IPS DF 19.7 (cell line): Measurements from ENCODE around the gene CCL11.

ENCODE experiments used
- DNase-seq: peaks from one replicate; pipeline ENCODE4 v3.0.0-alpha.2; 2013; ENCODE audit warnings: low read depth, low spot score

CCL11 gene

DNA sequence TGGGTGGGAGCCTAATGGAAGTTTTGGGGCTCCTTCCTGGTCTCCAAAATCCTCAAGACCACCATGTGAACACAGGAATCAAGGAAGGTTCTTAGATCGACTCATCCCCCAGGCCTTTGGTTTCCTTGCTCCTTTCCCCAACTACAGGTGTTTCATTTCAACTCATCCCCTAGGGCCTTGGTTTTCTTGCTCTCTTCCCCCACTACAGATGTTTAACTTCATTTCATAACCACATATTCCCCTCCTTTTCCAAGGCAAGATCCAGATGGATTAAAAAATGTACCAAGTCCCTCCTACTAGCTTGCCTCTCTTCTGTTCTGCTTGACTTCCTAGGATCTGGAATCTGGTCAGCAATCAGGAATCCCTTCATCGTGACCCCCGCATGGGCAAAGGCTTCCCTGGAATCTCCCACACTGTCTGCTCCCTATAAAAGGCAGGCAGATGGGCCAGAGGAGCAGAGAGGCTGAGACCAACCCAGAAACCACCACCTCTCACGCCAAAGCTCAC, at the start of gene CCL11:
Gene CCL11 (plus strand): TSS at position 457 of the 507 bp plus-strand sequence. CDS start 67 bp downstream, outside the sequence.
- no peak for DNase-seq

DNA sequence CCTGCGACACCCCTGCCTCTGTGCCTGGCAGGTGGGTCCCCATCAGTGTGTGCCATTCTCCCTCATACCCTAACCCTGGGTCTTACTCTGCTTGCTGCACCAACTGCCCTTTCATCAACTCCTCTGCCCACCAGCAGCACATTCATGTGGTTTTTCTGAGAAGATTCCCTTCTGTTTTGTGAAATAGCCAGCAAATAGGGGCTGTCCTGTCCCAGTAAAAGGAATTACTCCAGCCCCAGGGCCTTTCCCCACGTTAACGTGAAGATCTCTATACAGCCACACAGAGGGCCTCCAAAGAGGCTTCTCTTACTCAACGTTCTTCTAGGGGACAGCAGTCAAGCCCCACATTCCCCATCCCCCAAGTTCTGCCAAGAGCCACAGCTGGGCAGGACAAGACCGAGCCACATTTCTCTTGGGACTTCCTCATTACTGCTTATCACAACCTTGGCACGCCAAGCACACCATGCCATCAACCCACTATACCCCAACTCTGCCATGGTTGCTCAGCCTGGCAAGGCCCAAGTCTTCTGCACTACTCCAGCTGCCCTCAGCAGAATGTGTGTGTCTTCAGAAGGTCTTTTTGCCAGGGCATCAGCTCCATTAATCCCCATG, 49.2 kb upstream of the CCL11 start:
- DNase-seq = no peak

DNA sequence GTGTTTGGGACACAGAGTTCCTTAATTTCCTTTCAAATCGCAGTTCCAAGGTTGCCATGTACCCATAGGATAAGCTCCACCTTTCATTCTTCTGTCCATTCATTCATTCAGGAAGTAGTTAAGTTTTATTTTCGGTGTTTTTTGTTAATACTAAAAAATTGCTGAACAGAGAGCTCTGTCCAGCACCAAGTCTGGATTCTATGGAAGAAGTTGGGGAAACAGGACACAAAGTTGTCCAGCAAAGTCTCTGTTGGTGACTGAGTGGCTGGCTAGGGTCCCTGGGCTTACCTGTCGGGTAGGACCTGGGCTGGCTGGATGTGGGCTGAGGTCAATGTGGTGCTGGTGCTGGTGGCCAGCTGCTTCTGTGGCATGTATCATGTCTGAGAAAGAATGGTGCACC, 48.1 kb upstream of the CCL11 start:
- DNase-seq = no peak

DNA sequence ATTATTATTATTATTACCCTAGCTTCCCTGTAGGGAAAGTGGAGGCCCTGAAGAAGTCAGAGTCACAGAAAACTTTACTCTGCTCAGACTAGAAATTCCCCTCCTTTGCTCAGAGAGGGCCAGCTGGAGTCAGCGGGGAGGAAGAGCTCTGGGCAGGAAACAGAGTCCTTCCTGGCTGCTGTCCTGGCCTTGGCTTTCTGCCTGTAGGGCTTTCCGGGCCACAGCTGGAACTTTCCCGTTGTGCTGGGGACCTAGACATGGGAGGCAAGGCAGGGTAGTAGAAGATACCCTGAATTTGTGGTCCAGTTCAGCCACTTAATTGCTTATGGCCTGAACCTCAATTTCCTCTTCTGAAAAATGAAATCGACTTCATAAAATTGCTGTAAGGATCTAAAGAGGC, 44.5 kb upstream of the CCL11 start:
- no peak for DNase-seq

DNA sequence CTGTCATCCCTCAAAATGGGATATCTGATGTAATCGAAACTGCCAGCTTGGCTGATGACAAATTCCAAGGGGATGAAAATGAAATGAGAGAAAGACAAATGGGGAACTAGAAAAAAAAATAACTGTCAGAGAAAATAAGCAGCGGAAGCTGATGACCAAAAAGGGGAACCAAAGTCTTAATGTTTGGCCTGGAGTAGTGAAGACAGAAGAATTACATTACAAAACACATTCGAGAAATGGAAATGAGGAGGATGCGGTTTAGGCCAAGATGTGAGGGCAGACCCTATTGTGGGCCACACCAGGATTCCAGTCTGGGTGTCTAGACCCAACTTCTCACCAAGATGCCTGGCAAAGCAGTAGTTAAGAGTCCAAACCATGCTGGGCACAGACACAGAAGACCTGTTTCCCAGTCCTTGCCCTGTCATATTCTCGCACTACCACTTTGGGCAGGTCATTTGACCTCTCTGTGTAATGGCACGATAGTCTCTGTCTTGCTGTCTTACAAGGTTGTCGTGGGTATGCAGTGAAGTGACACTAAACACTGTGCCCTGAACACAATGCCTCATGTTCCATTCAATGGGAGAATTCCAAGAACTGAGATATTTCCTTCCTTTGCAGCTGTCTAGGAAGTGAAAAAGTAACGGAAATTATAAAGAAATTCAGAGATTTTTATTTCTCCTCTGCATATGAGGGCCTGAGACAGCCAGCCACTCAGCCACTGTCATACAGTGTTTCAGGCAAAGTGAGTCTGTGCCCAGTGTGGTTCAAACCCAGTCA, 42.8 kb upstream of the CCL11 start:
- no peak for DNase-seq

DNA sequence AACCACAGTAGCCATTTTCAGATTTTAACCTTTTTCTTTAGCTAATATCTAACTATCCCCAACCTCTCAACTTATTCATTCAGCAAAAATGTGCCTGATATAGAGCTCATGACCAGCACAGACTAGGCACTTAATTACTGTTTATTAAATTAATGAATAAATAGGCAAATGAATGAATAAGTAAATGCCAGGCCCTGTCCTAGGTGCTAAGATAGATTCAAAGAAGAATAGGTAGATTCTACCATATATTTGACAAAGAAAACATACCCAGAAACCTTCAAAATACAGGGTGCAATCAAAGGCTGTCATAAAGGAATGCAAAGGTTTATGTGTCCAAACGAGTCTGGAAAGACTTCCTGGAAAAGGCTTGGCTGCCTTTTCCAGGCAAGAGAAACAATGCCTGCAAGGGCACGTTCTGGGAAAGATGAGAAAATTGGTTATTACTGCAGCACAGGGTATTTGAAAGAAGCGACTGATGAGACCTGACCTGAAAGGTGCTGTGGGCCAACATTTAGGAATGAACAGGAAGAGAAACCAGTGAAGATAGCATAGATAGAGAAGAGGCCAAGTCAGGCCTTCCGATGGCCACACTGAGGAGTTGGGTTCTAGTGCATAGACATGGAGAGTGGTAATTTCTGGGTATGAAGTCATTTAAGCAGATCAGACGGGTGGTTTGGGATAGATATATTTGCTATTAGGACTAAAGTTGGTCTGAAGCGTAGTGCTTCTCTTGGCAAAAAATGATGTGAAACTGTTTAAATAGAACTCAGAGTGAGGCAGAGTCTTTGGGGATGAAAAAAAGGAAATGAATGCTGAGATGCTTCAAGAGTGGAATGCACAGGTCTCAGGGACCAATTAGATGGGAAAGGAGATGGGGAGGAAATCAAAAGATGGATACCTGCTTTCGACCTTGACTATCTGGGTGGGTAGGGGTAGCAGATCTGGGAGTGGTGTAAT, 41.9 kb upstream of the CCL11 start:
- no peak for DNase-seq

DNA sequence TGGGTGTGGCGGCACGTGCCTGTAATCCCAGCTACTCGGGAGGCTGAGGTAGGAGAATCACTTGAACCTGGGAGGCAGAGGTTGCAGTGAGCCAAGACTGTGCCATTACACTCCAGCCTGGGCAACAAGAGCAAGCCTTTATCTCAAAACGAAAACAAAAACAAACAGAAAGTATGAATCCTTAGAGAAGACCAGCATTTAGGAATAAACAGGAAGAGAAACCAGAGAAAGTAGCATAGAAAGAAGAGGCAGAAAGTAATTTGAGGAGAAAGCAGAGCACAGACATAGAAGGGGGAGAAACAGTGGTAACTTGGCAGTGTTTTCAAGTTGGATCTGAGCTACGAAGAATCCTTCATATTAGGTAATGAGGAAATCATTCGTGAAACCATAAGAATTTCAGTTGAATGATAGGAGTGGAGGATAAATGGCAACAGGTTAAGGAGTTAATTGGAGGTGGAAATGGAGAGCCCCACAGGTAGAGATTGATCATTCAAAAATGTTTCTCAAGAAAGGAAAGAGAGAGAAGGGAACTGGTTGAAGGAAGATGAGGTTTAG, 40.1 kb upstream of the CCL11 start:
- no peak for DNase-seq

DNA sequence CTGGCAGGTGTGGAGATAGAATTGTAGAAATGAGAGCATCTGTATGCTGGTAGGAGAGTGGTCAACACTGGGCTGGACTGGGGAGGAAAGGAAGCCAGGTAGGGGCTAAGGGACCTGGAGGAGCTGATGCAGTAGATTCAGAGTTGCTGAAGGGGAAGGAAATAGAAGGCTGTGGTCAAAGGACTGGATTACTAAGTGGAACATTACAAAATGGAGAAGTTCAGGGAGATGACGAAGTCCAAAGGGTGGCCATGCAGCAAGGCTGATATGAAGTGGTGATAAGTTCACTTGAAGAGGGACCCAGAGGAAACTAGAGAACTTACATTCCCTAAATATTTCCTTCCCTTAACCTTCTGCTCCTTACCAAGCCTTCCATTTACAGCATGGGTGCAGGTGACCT, 39.1 kb upstream of the CCL11 start:
- DNase-seq = no peak

DNA sequence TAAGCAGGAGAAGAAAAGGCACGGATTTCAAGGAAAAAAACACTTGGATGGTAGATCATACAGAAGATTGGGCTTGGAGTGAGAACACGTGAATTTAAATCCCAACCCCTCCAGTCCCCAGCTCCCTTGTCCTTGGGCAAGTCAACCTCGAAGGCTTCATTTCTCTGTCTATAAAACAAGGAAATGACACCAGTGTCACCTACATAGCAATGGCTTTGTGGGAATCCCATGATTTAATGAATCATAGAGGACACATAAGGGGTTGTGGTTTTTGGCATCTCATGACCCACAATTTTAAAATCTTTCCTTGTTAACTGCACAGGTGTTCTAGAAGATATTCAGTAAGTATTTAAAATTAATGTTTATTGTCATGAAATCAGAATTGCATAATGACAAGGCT, 38.7 kb upstream of the CCL11 start:
- DNase-seq = no peak

DNA sequence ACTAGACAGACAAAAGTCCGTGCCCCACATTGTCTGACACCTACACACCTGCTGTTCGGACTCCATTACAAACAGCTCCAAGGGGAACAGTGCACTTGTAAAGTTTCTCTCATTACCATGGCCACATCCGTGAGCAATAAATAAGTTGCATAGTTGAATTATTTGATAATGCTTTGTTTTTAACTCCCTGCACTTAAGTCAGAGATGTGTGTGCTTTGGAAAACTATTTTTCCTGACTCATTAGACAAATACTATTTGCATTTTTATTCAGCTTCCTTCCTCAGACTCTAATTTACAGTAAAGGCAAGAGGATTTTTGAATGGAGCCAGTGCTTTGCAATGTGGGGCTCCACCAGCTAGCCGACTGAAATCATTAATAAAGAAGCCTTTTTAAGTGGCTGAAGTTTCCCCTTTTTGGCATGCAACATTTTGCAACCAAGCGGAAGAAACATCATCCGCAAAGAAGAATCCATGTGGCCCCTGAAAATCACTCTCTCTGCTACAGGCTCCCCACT, 37.0 kb upstream of the CCL11 start:
- no peak for DNase-seq

DNA sequence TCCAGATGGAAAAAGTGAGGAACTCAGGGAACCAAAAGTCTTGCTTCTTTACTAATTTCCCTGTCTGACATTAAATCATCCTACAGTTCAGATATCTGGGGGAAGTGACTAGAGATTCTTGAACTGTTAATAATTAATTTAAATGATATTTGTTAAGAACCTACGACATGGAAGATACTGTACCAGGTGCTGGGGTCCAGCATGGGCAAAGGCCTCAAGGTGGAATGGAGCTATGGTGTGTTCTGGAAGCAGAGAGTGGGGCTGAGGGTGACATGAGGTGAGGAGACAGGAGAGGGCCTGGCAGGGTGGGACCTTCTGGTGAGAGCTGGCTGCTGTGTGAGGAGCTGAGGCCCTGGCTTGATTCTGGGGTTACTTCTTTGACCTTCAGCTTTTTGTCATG, 36.5 kb upstream of the CCL11 start:
- no peak for DNase-seq

DNA sequence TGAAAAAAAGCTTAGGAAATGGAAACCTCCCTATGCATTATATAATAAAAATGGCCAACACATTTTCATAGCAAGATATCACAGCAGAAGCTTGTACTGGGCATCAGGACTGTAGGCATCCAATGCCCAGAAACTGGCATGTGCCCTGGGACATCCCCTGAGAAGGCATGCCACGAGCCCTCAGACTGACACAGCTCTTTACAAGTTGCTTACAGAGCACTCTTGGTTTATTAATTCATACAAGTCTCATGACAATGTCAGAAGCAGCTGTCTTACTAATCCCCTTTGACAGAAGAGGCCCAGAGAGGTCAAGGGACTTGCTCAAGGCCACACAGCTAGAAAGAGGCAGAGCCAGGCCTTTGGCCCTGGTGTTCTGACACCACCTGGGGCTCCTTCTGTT, 36.1 kb upstream of the CCL11 start:
- DNase-seq = no peak

DNA sequence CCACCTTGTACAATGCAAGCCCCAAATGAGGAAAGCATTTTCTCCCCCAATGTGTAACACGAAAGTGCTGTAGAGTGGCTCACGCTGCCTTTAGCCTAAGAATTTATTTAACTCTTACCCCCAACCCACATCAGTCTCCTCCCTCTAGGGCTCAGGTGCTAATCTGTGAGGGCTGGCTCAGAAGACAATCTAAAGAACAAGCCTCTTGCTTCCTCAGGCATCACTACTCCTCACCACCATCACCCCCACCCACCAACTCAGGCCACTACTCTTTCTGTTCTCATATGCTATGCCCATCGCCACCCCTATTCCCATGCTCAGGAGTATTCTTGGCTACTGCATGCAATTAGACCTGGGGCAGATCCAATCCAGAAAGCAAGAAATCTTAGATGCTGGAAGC, 34.4 kb upstream of the CCL11 start:
- DNase-seq = no peak

DNA sequence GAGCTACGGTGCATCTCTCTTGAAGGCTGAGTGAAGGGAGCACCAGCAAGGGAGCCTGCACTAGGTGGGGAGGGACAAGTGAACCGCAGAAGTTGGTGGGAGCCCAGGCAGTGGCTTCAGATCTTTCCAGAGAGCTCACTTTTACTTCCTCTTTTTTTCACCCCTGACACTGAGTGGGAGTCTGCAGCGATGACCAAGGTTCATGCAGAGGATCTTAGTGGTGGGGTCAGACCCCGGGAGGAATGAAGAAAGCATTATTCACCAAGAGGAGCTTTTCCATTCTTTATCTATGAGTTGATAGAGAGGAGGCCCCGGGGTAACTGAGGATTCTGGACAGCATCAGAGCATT, 33.5 kb upstream of the CCL11 start:
- no peak for DNase-seq

DNA sequence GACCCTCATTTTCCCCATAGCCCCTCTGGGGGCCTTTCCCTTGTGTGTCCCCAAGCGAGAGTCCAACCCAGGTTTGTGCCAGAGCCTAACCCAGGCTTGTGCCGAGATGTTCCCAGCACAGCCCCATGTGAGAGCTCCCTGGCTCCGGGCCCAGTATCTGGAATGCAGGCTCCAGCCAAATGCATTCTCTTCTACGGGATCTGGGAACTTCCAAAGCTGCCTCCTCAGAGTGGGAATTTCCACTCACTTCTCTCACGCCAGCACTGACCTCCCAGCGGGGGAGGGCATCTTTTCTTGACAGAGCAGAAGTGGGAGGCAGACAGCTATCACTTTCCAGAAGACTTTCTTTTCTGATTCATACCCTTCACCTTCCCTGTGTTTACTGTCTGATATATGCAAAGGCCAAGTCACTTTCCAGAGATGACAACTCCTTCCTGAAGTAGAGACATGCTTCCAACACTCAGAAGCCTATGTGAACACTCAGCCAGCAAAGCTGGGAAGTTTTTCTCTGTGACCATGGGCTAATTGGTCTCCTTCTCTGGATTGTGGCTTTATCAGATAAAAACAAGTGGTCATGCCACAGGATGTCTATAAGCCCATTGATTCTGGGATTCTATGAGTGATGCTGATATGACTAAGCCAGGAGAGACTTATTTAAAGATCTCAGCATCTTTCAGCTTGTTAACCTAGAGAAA, 33.0 kb upstream of the CCL11 start:
- no peak for DNase-seq

DNA sequence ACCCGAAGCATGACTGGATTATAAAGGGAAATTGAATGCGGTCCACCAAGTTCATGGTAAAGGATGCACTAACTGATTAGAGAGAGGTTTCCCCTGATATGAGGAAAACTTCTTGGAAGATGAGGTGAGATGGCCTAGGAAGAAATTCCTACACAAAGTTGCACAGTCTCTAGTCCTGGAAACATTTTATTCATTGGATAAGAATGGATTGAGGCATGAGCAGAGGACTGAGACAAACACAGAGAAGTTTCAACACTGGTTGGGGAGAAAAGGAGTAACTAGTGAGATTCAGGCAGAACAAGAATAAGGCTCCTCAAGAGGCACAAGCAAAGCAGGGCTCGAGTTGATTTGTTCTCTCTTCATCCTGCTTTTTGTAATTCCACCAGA, 32.4 kb upstream of the CCL11 start:
- DNase-seq = no peak

DNA sequence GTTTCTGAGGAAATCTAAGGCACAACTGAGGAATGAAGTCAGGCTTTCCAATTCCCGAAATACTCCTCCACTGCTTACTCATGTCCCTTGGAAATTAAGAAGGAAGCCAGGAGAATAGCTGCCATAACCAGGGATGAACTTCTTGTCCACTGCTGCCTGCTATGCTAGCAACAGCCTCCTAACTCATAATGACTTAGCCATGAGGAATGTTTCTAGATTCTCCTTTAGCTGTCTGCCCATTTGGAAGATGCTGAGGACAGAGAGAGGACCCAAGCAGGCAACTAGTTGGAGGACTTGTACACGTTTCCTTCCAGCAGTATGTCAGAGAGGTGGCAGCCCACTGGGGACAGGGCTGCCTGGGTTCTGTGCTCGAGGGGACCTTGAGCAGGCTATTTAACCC, 31.4 kb upstream of the CCL11 start:
- DNase-seq = no peak

DNA sequence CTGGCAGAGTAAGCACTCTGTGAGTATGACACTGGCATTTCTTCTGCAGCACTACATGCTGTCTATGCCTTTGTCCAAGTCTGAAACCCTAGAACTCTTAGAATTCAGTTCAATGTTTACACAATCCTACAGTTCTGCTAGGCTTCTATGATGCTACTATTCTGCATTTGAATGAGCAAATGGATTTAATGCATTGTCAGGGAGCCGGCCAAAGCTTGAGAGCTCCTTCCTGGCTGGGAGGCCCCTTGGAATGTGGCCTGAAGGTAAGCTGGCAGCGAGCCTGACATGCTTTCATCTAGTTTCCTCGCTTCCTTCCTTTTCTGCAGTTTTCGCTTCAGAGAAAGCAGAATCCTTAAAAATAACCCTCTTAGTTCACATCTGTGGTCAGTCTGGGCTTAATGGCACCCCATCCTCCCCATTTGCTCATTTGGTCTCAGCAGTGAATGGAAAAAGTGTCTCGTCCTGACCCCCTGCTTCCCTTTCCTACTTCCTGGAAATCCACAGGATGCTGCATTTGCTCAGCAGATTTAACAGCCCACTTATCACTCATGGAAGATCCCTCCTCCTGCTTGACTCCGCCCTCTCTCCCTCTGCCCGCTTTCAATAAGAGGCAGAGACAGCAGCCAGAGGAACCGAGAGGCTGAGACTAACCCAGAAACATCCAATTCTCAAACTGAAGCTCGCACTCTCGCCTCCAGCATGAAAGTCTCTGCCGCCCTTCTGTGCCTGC, 30.7 kb upstream of the CCL11 start, which contains the start of gene CCL2:
Gene CCL2 (plus strand): TSS at position 635 of the 730 bp plus-strand sequence. CDS start 65 bp downstream, at position 700.
- DNase-seq = peak; percentile 82

DNA sequence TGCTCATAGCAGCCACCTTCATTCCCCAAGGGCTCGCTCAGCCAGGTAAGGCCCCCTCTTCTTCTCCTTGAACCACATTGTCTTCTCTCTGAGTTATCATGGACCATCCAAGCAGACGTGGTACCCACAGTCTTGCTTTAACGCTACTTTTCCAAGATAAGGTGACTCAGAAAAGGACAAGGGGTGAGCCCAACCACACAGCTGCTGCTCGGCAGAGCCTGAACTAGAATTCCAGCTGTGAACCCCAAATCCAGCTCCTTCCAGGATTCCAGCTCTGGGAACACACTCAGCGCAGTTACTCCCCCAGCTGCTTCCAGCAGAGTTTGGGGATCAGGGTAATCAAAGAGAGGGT, 30.2 kb upstream of the CCL11 start:
- DNase-seq = no peak

DNA sequence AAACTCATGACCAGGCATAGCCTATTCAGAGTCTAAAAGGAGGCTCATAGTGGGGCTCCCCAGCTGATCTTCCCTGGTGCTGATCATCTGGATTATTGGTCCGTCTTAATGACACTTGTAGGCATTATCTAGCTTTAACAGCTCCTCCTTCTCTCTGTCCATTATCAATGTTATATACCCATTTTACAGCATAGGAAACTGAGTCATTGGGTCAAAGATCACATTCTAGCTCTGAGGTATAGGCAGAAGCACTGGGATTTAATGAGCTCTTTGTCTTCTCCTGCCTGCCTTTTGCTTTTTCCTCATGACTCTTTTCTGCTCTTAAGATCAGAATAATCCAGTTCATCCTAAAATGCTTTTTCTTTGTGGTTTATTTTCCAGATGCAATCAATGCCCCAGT, 29.7 kb upstream of the CCL11 start:
- no peak for DNase-seq
